GM18526 (cell line): ENCODE measurements around the gene MPPED1.

Source experiments
- POLR2A ChIP-seq: IDR thresholded peaks from 3 replicates; pipeline ENCODE4 v1.6.1; 2011; ENCODE audit not compliant: insufficient read length; ENCODE audit errors: extremely low read depth

The MPPED1 gene

GRCh38 chr22:43413826-43414225, 2.0 kb downstream of the MPPED1 start:
- no peak for TF ChIP-seq POLR2A

GRCh38 chr22:43415681-43416080, 3.9 kb downstream of the MPPED1 start:
- no peak for TF ChIP-seq POLR2A

- TF ChIP-seq POLR2A, result no peak
These were observed 5.7 kb downstream of the MPPED1 start for GRCh38 chr22:43417555-43417954.

GRCh38 chr22:43418079-43418825, 6.4 kb downstream of the MPPED1 start:
- TF ChIP-seq POLR2A, result no peak

- TF ChIP-seq POLR2A, result no peak
These were observed 7.7 kb downstream of the MPPED1 start for GRCh38 chr22:43419371-43420080.

GRCh38 chr22:43421046-43421665, 9.3 kb downstream of the MPPED1 start:
- no peak for TF ChIP-seq POLR2A

GRCh38 chr22:43421914-43422615, 10.3 kb downstream of the MPPED1 start:
- no peak for TF ChIP-seq POLR2A

- TF ChIP-seq POLR2A, result no peak
These were observed 11.2 kb downstream of the MPPED1 start for GRCh38 chr22:43423046-43423445.

- TF ChIP-seq POLR2A, result no peak
These were observed 12.4 kb downstream of the MPPED1 start for GRCh38 chr22:43424201-43424600.

- no peak for TF ChIP-seq POLR2A
These were observed 13.1 kb downstream of the MPPED1 start for GRCh38 chr22:43424666-43425630.

- no peak for TF ChIP-seq POLR2A
These were observed 14.4 kb downstream of the MPPED1 start for GRCh38 chr22:43425976-43426785.

- TF ChIP-seq POLR2A, result no peak
These were observed 15.0 kb downstream of the MPPED1 start for GRCh38 chr22:43426816-43427215.

- no peak for TF ChIP-seq POLR2A
These were observed 15.6 kb downstream of the MPPED1 start for GRCh38 chr22:43427296-43428004.

GRCh38 chr22:43428005-43428485, 16.2 kb downstream of the MPPED1 start:
- no peak for TF ChIP-seq POLR2A
